ENCODE data around the gene SMIM38. TPM values are rescaled to one million over a fixed set of nuclear protein-coding genes. Genes with fewer than 3 reads are reported as not detected.

SMIM38 gene
- total RNA-seq, 2 donors from 2014 or later: 8.9 to 15.6 TPM

GRCh38 chr11:69108559-69108958 is 47.2 kb upstream of the SMIM38 start:
- WGBS, 2 donors: 87 to 96% methylated on average over 5 of the region's 5 CpGs
- intact Hi-C loops (cut with DNase I): no loop called here
- no peak for DNase-seq

GRCh38 chr11:69109101-69109500 is 46.6 kb upstream of the SMIM38 start:
- intact Hi-C loops (cut with DNase I): no loop called here
- no peaks in the 10 kb centered on the region for H3K27me3 ChIP-seq
- no peak for DNase-seq
- peaks cover 43% of the 10 kb centered on the region for H3K4me1 ChIP-seq
- H3K36me3 ChIP-seq (replicated peaks in 1 of 2; ENCODE audit: insufficient read depth in 1 of 2, low read depth in 2 of 2): no peaks in the 10 kb centered on the region
- no peaks in the 10 kb centered on the region for H3K9me3 ChIP-seq
- 97 to 100% methylated on average over 2 of the region's 2 CpGs for WGBS, 2 donors
- no peak overlapping the region for H3K4me3 ChIP-seq
- no peak for TF ChIP-seq CTCF (IDR thresholded peaks at IDR 0.05)
- no peak for TF ChIP-seq POLR2A (IDR thresholded peaks at IDR 0.05)
- no peak overlapping the region for H3K27ac ChIP-seq
- no peak for ATAC-seq

More at GRCh38 chr11:69108559-69108958, 47.2 kb upstream of the SMIM38 start:
- Histone ChIP-seq H3K27ac (no peak overlapping the region), H3K4me1 (peaks cover 37% of the 10 kb centered on the region), H3K36me3 (replicated peaks in 1 of 2; ENCODE audit: insufficient read depth in 1 of 2, low read depth in 2 of 2) (no peaks in the 10 kb centered on the region), H3K9me3 (no peaks in the 10 kb centered on the region), H3K27me3 (no peaks in the 10 kb centered on the region), H3K4me3 (no peak overlapping the region)
- no peak for ATAC-seq
- TF ChIP-seq CTCF (IDR thresholded peaks at IDR 0.05): no peak
- no peak for TF ChIP-seq POLR2A (IDR thresholded peaks at IDR 0.05)

- Histone ChIP-seq H3K9me3 (no peaks in the 10 kb centered on the region), H3K4me1 (peaks cover 55% of the 10 kb centered on the region), H3K27me3 (no peaks in the 10 kb centered on the region), H3K36me3 (replicated peaks in 1 of 2; ENCODE audit: insufficient read depth in 1 of 2, low read depth in 2 of 2) (no peaks in the 10 kb centered on the region), H3K27ac (no peak overlapping the region), H3K4me3 (no peak overlapping the region)
- intact Hi-C loops (cut with DNase I): no loop called here
- WGBS, 2 donors: 79 to 91% methylated on average over 6 of the region's 6 CpGs
- TF ChIP-seq CTCF (IDR thresholded peaks at IDR 0.05) (no peak), POLR2A (IDR thresholded peaks at IDR 0.05) (no peak)
- no peak for ATAC-seq
- no peak for DNase-seq
Observed at GRCh38 chr11:69110451-69110850, 45.3 kb upstream of the SMIM38 start.

GRCh38 chr11:69111624-69112542 is 43.9 kb upstream of the SMIM38 start:
- DNase-seq: peak in 1 of 4 donors; percentile 50
- ATAC-seq: peak; percentile 10
- no peak for TF ChIP-seq CTCF (IDR thresholded peaks at IDR 0.05)
- H3K27ac ChIP-seq: peak overlapping the region; percentile 39 to 73 (median 69)
- H3K27me3 ChIP-seq: no peaks in the 10 kb centered on the region
- H3K9me3 ChIP-seq: no peaks in the 10 kb centered on the region
- peaks cover 49% of the 10 kb centered on the region for H3K4me1 ChIP-seq
- intact Hi-C loops (cut with DNase I): no loop called here
- 68 to 72% methylated on average over 19 to 20 of the region's 20 CpGs for WGBS, 2 donors
- H3K4me3 ChIP-seq: no peak overlapping the region
- no peaks in the 10 kb centered on the region for H3K36me3 ChIP-seq (replicated peaks in 1 of 2; ENCODE audit: insufficient read depth in 1 of 2, low read depth in 2 of 2)

Data from body of pancreas (tissue), 4 donors.